CD4-positive, alpha-beta memory T cell (primary cell): Measurements from ENCODE around the gene XPO6. TPM values are rescaled to one million over a fixed set of nuclear protein-coding genes. Genes with fewer than 3 reads are reported as not detected.
A peak's percentile ranks its signal among the peaks of the same experiment; 100 is the strongest.

Experiments
- CTCF ChIA-PET: fragments of 350-600 bp; sonication (Branson Sonifier 250); formaldehyde crosslinking; loops from one replicate; lab custom pipeline; 2021; ENCODE audit warnings: inconsistent platforms; ENCODE audit not compliant: partially characterized antibody; lab: Charles Lee
- POLR2A ChIA-PET: fragments of 350-600 bp; sonication (Branson Sonifier 250); formaldehyde crosslinking; loops from one replicate; lab custom pipeline; 2021; ENCODE audit not compliant: partially characterized antibody; lab: Charles Lee
- DNase-seq, 5 donors: peaks; one replicate each; pipeline versions ENCODE4 v3.0.0 to v3.0.0-alpha.2; 2020 to 2022; ENCODE audit warnings: mixed read lengths in 1 of 5
- H3K27ac ChIP-seq: one replicate; pipeline ENCODE4 v1.7.0; 2013; ENCODE audit warnings: low read depth, low read length
- H3K27me3 ChIP-seq: 2 replicates; pipeline ENCODE4 v1.7.0; 2013; ENCODE audit warnings: mild to moderate bottlenecking, low read length, moderate library complexity; ENCODE audit not compliant: insufficient read depth
- H3K36me3 ChIP-seq: 2 replicates; pipeline ENCODE4 v1.7.0; 2013; ENCODE audit warnings: mild to moderate bottlenecking, low read length, moderate library complexity; ENCODE audit not compliant: insufficient read depth
- H3K4me1 ChIP-seq: 2 replicates; pipeline ENCODE4 v1.7.0; 2013; ENCODE audit warnings: mild to moderate bottlenecking, low read length, moderate library complexity; ENCODE audit not compliant: insufficient read depth
- H3K4me3 ChIP-seq, 2 donors: one replicate each; pipeline ENCODE4 v1.7.0; 2013; ENCODE audit warnings: low read length in 2 of 2, mild to moderate bottlenecking in 1 of 2
- H3K9me3 ChIP-seq, 2 donors: one replicate each; pipeline ENCODE4 v1.7.0; 2013; ENCODE audit warnings: low read length in 2 of 2, control low read depth in 1 of 2; ENCODE audit not compliant: control insufficient read depth in 1 of 2
- H3K27ac Mint-ChIP-seq, 7 donors: one replicate each; pipeline ENCODE4 v1.8.0; 2020 to 2021; ENCODE audit warnings: mixed read lengths in 7 of 7, mild to moderate bottlenecking in 6 of 7, inconsistent platforms in 3 of 7, moderate library complexity in 3 of 7
- H3K27me3 Mint-ChIP-seq, 2 donors: one replicate each; pipeline ENCODE4 v1.8.0; 2020 to 2021; ENCODE audit warnings: mixed read lengths in 2 of 2
- H3K36me3 Mint-ChIP-seq, 2 donors: one replicate each; pipeline ENCODE4 v1.8.0; 2020 to 2021; ENCODE audit warnings: mixed read lengths in 2 of 2, inconsistent platforms in 1 of 2, mild to moderate bottlenecking in 1 of 2
- H3K4me1 Mint-ChIP-seq, 4 donors: one replicate each; pipeline ENCODE4 v1.8.0; 2020 to 2021; ENCODE audit warnings: mixed read lengths in 4 of 4, mild to moderate bottlenecking in 1 of 4
- H3K4me3 Mint-ChIP-seq, 8 donors: one replicate each; pipeline ENCODE4 v1.8.0; 2020 to 2021; ENCODE audit warnings: mixed read lengths in 8 of 8, mild to moderate bottlenecking in 7 of 8, moderate library complexity in 6 of 8, inconsistent platforms in 3 of 8
- H3K9me3 Mint-ChIP-seq, 8 donors: one replicate each; pipeline ENCODE4 v1.8.0; 2020 to 2021; ENCODE audit warnings: mixed read lengths in 8 of 8, mild to moderate bottlenecking in 5 of 8, inconsistent platforms in 3 of 8, moderate library complexity in 1 of 8
- intact Hi-C: fragments of 100-400 bp; cut with micrococcal nuclease; formaldehyde crosslinking; loops from one replicate; pipeline ENCODE4 v1.15.1; 2023
- polyA plus RNA-seq, 2 donors: library from polyadenylated mRNA; unstranded; fragments of 300-500 nt; fragmentation: Illumina TruSeq; gene quantifications; one replicate each; pipeline ENCODE4 v1.2.3, GENCODE V29; 2021
- total RNA-seq, 2 experiments: library from RNA; stranded (reverse); gene quantifications; one replicate each; pipeline ENCODE4 v1.2.3, GENCODE V29; 2021

XPO6 gene
- total and polyA plus RNA-seq, 4 experiments from 2014 or later = 35.7 to 350 (median 219) TPM

DNA sequence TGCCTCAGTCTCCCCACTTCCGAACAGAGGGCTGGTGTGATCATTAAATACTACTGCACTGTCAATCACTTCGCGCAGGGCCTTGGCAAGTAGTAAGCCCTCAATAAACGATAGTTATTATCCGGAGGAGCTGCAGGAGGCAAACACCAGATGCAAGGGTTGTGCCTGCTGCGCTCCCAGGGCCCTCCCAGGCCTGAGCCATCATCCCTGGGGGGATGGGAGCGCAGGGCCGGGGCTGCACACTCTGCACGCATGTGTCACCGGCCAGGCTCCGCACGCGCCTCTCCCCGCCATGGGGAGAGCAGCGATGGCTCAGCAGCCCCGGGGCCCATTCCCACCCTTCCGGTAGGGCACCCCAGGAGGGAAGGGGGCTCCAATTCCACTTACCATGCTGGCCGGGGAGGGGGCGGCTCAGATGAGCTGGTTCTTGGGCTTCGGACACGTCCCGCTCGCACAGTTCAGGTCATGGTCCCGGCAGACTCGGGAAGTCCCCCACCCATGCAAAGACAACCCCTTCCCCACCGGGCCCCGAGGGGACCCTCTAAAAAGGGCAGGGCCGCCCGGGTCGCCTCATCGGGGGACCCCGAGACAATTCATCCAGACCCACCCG, 681 bp downstream of the XPO6 start:
- Histone ChIP-seq H3K27ac (peak overlapping the region; percentile 71), H3K4me1 (peaks cover 49% of the 10 kb centered on the region), H3K27me3 (no peaks in the 10 kb centered on the region), H3K9me3 (no peaks in the 10 kb centered on the region), H3K4me3 (peak overlapping the region; percentile 72 to 92), H3K36me3 (peaks cover 7% of the 10 kb centered on the region)
- Mint-ChIP-seq H3K27me3 (no peaks in the 10 kb centered on the region), H3K9me3 (peaks cover 0 to 1% (median 0%) of the 10 kb centered on the region in 8 donors), H3K4me1 (peaks cover 20 to 50% (median 35%) of the 10 kb centered on the region in 4 donors), H3K4me3 (peak overlapping the region; percentile 82 to 96 (median 90)), H3K36me3 (peaks cover 16 to 36% of the 10 kb centered on the region in 2 donors), H3K27ac (peak overlapping the region; percentile 56 to 89 (median 77))
- POLR2A ChIA-PET = interaction anchor here (0.8 to 12.6 kb wide), 21 partner anchors 9 to 106 kb away, joined by 3 to 301 read pairs (median 5); no protein-coding TSS in a partner anchor
- intact Hi-C loops = loop anchor here (1.0 to 10.0 kb wide), 4 partner anchors 9 to 104 kb away; no protein-coding TSS in a partner anchor
- CTCF ChIA-PET = interaction anchor here (0.8 to 22.4 kb wide), 10 partner anchors 10 to 77 kb away, joined by 4 to 569 read pairs (median 8); no protein-coding TSS in a partner anchor
- peak; percentile 37 to 76 (median 42) for DNase-seq

DNA sequence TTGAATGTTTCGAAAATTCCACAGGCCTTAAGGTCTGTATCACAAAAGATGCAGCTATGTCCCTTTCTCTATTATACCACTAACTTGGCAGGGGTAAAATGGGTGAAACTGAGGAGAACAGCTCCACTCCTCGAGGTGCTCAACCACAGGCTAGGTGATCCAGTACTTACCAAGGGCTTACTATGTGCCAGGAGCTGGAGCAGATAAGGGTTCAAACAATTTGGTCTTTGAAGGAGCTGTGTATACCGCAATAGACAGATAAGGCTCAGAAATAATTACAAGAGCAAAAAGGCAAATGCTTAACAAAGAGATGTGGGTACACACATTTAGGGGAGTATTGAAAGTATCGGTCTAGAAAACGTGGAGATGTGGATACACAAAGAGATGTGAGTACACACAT, 1.5 kb downstream of the XPO6 start:
- ChIA-PET POLR2A (interaction anchor here (0.8 to 12.6 kb wide), 21 partner anchors 8 to 107 kb away, joined by 3 to 301 read pairs (median 5); no protein-coding TSS in a partner anchor), CTCF (interaction anchor here (0.7 to 22.4 kb wide), 13 partner anchors 8 to 76 kb away, joined by 3 to 569 read pairs (median 8); no protein-coding TSS in a partner anchor)
- intact Hi-C loops = loop anchor here (1.0 to 10.0 kb wide), 4 partner anchors 8 to 105 kb away; no protein-coding TSS in a partner anchor
- Histone ChIP-seq H3K4me1 (peaks cover 57% of the 10 kb centered on the region), H3K36me3 (peaks cover 13% of the 10 kb centered on the region), H3K4me3 (peak overlapping the region; percentile 72 to 92), H3K9me3 (no peaks in the 10 kb centered on the region), H3K27me3 (no peaks in the 10 kb centered on the region), H3K27ac (peak overlapping the region; percentile 71)
- Mint-ChIP-seq H3K36me3 (peaks cover 16 to 38% of the 10 kb centered on the region in 2 donors), H3K4me1 (peaks cover 22 to 50% (median 38%) of the 10 kb centered on the region in 4 donors), H3K4me3 (peak overlapping the region; percentile 82 to 96 (median 90)), H3K27me3 (no peaks in the 10 kb centered on the region), H3K27ac (peak overlapping the region; percentile 56 to 89 (median 77)), H3K9me3 (peaks cover 0 to 1% (median 0%) of the 10 kb centered on the region in 8 donors)
- no peak for DNase-seq

- H3K4me1 Mint-ChIP-seq = peaks cover 22 to 50% (median 38%) of the 10 kb centered on the region in 4 donors
- no peaks in the 10 kb centered on the region for H3K27me3 Mint-ChIP-seq
- peaks cover 71% of the 10 kb centered on the region for H3K4me1 ChIP-seq
- peak overlapping the region; percentile 37 for H3K27ac ChIP-seq
- no peak for DNase-seq
- peak overlapping the region; percentile 1 to 14 for H3K4me3 ChIP-seq
- peaks cover 0 to 1% (median 0%) of the 10 kb centered on the region in 8 donors for H3K9me3 Mint-ChIP-seq
- H3K27ac Mint-ChIP-seq = peak overlapping the region; percentile 65 to 92 (median 85)
- H3K9me3 ChIP-seq = no peaks in the 10 kb centered on the region
- H3K36me3 Mint-ChIP-seq = peaks cover 16 to 38% of the 10 kb centered on the region in 2 donors
- ChIA-PET CTCF (interaction anchor here (0.8 to 22.4 kb wide), 14 partner anchors 9 to 75 kb away, joined by 3 to 569 read pairs (median 5); no protein-coding TSS in a partner anchor), POLR2A (interaction anchor here (1.0 to 12.6 kb wide), 7 partner anchors 10 to 68 kb away, joined by 4 to 301 read pairs (median 19); no protein-coding TSS in a partner anchor)
- peaks cover 25% of the 10 kb centered on the region for H3K36me3 ChIP-seq
- intact Hi-C loops = no loop called here
- H3K27me3 ChIP-seq = no peaks in the 10 kb centered on the region
- H3K4me3 Mint-ChIP-seq = peak overlapping the region; percentile 82 to 96 (median 90)
Observed at GRCh38 chr16:28208824-28209223, 2.9 kb downstream of the XPO6 start.

DNA sequence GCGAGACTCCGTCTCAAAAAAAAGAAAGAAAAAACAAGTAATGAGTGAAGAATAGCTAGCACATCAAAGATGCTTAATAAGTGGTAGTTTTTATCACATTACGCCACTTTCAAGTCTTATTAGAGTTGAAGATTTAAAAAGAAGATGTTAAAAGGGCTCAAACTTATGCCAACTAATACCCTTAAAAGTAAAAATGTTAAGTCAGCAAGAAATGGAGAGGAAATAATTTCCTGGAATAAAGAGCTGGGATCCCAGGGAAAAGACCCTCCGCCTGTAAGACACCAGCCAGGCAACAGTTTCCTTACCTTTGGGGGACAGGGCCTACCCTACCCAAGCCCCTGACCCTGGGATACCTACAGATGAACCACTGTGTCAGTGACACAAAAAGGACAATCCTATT, 3.6 kb downstream of the XPO6 start:
- CTCF ChIA-PET = interaction anchor here (1.0 to 22.4 kb wide), 10 partner anchors 9 to 74 kb away, joined by 3 to 569 read pairs (median 5); no protein-coding TSS in a partner anchor
- Histone ChIP-seq H3K4me1 (peaks cover 78% of the 10 kb centered on the region), H3K36me3 (peaks cover 32% of the 10 kb centered on the region), H3K27me3 (no peaks in the 10 kb centered on the region), H3K9me3 (no peaks in the 10 kb centered on the region), H3K4me3 (peak overlapping the region; percentile 1 to 14), H3K27ac (no peak overlapping the region)
- POLR2A ChIA-PET = interaction anchor here (0.6 to 12.6 kb wide), 6 partner anchors 10 to 68 kb away, joined by 3 to 301 read pairs (median 14); no protein-coding TSS in a partner anchor
- peaks cover 22 to 50% (median 38%) of the 10 kb centered on the region in 4 donors for H3K4me1 Mint-ChIP-seq
- H3K27me3 Mint-ChIP-seq = no peaks in the 10 kb centered on the region
- H3K4me3 Mint-ChIP-seq = peak overlapping the region in 6 of 8 donors; percentile 43 to 91 (median 86)
- peak overlapping the region in 5 of 7 donors; percentile 5 to 77 (median 66) for H3K27ac Mint-ChIP-seq
- intact Hi-C loops = no loop called here
- H3K36me3 Mint-ChIP-seq = peaks cover 16 to 38% of the 10 kb centered on the region in 2 donors
- peaks cover 0 to 1% (median 0%) of the 10 kb centered on the region in 8 donors for H3K9me3 Mint-ChIP-seq
- DNase-seq = no peak

- intact Hi-C loops = no loop called here
- no peaks in the 10 kb centered on the region for H3K9me3 ChIP-seq
- CTCF ChIA-PET = interaction anchor here (1.3 to 22.4 kb wide), 6 partner anchors 11 to 74 kb away, joined by 3 to 569 read pairs (median 18); no protein-coding TSS in a partner anchor
- POLR2A ChIA-PET = interaction anchor here (2.7 to 12.6 kb wide), 3 partner anchors 18 to 67 kb away, joined by 9 to 301 read pairs (median 229); no protein-coding TSS in a partner anchor
- peaks cover 40% of the 10 kb centered on the region for H3K36me3 ChIP-seq
- H3K27me3 ChIP-seq = no peaks in the 10 kb centered on the region
- H3K9me3 Mint-ChIP-seq = peaks cover 0 to 1% (median 0%) of the 10 kb centered on the region in 8 donors
- H3K4me1 ChIP-seq = peaks cover 83% of the 10 kb centered on the region
- peak overlapping the region in 6 of 7 donors; percentile 5 to 91 (median 57) for H3K27ac Mint-ChIP-seq
- peaks cover 20 to 38% of the 10 kb centered on the region in 2 donors for H3K36me3 Mint-ChIP-seq
- peak overlapping the region in 7 of 8 donors; percentile 3 to 82 (median 64) for H3K4me3 Mint-ChIP-seq
- H3K27me3 Mint-ChIP-seq = no peaks in the 10 kb centered on the region
- H3K4me1 Mint-ChIP-seq = peaks cover 27 to 55% (median 39%) of the 10 kb centered on the region in 4 donors
- no peak overlapping the region for H3K4me3 ChIP-seq
- no peak overlapping the region for H3K27ac ChIP-seq
- DNase-seq = no peak
Observed at GRCh38 chr16:28207399-28207798, 4.4 kb downstream of the XPO6 start.

GRCh38 chr16:28205974-28206373, 5.8 kb downstream of the XPO6 start:
- peaks cover 90% of the 10 kb centered on the region for H3K4me1 ChIP-seq
- peak overlapping the region in 4 of 7 donors; percentile 36 to 85 (median 76) for H3K27ac Mint-ChIP-seq
- POLR2A ChIA-PET = interaction anchor here (8.3 kb wide), 1 partner anchor 17 kb away, joined by 229 read pairs; no protein-coding TSS in a partner anchor
- peaks cover 32 to 42% of the 10 kb centered on the region in 2 donors for H3K36me3 Mint-ChIP-seq
- no peak overlapping the region for H3K27ac ChIP-seq
- no peaks in the 10 kb centered on the region for H3K9me3 ChIP-seq
- no peaks in the 10 kb centered on the region for H3K9me3 Mint-ChIP-seq
- DNase-seq = no peak
- no peaks in the 10 kb centered on the region for H3K27me3 Mint-ChIP-seq
- intact Hi-C loops = no loop called here
- H3K4me1 Mint-ChIP-seq = peaks cover 36 to 60% (median 44%) of the 10 kb centered on the region in 4 donors
- H3K4me3 Mint-ChIP-seq = peak overlapping the region in 4 of 8 donors; percentile 18 to 40 (median 28)
- H3K27me3 ChIP-seq = no peaks in the 10 kb centered on the region
- CTCF ChIA-PET = interaction anchor here (1.9 to 22.4 kb wide), 3 partner anchors 12 to 72 kb away, joined by 14 to 569 read pairs (median 116); no protein-coding TSS in a partner anchor
- no peak overlapping the region for H3K4me3 ChIP-seq
- H3K36me3 ChIP-seq = peaks cover 51% of the 10 kb centered on the region
